Measurements from ENCODE around the gene TUBA4A. TPM values are rescaled to one million over a fixed set of nuclear protein-coding genes. Genes with fewer than 3 reads are reported as not detected.

TUBA4A gene
- total RNA-seq, 6 experiments from 2014 or later = 14.9 to 114 (median 35.6) TPM

GRCh38 chr2:219298759-219299371 lies 45.1 kb upstream of the TUBA4A start:
- 2% methylated on average over 9 of the region's 15 CpGs for WGBS (ENCODE audit: insufficient coverage, low coverage, low lambda C conversion rate, missing lambda C conversion rate)
- no peak overlapping the region for H3K27ac ChIP-seq
- intact Hi-C loops (cut with DNase I) = loop anchor here in 1 of 2 donors (5.0 to 10.0 kb wide), 3 partner anchors 74 to 274 kb away; partner anchors contain the start of genes ANKZF1, ATG9A and NHEJ1
- H3K27me3 ChIP-seq = no peaks in the 10 kb centered on the region
- no peaks in the 10 kb centered on the region for H3K36me3 ChIP-seq
- peak; percentile 79 to 84 (median 83) for ATAC-seq
- TF ChIP-seq CTCF (IDR thresholded peaks at IDR 0.05) = peak; percentile 96 to 100 (median 100)
- no peak for TF ChIP-seq POLR2A (IDR thresholded peaks at IDR 0.05)
- H3K4me1 ChIP-seq = peaks cover 0 to 2% (median 0%) of the 10 kb centered on the region in 4 donors
- DNase-seq = peak; percentile 85 to 88 (median 87)
- no peak overlapping the region for H3K4me3 ChIP-seq
- no peaks in the 10 kb centered on the region for H3K9me3 ChIP-seq

DNA sequence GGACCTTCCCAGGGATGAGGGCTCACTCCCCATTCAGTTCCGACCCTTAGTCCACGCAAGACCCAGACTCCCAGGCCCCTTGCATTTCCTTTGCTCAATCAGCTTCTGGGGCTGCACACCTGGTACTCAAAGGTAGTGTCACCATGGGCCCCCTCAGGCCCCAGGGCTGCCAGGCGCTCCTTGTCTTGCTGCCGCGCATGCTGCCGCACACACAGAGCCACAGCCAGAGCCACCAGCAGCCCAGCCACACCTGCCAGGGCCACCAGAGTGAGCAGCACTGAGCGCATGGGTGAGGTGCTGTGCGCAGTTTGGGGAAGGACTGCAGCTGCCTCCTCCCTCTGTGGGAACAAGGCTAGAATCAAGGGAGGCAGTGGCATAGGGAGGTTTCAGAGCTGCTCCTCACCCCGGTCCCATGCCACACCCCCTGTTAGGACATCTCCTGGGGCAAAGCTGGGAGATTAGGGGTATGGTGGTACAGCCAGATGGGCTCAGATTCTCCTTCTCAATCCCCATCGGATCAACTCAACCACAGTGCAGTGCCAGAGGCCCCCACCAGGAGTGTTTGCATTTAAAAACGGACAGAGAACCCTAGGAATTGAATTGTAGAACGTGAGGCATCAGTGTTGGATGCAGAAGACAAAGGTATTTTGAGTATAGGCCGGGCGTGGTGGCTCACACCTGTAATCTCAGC lies 44.2 kb upstream of the TUBA4A start:
- Histone ChIP-seq H3K4me3 (no peak overlapping the region), H3K9me3 (no peaks in the 10 kb centered on the region), H3K27me3 (no peaks in the 10 kb centered on the region), H3K36me3 (no peaks in the 10 kb centered on the region), H3K27ac (no peak overlapping the region), H3K4me1 (peaks cover 0 to 2% (median 0%) of the 10 kb centered on the region in 4 donors)
- TF ChIP-seq POLR2A (IDR thresholded peaks at IDR 0.05) (no peak), CTCF (IDR thresholded peaks at IDR 0.05) (no peak)
- no peak for DNase-seq
- intact Hi-C loops (cut with DNase I) = loop anchor here in 1 of 2 donors (5.0 to 10.0 kb wide), 3 partner anchors 73 to 273 kb away; partner anchors contain the start of genes ANKZF1, ATG9A and NHEJ1
- ATAC-seq = no peak
- WGBS (ENCODE audit: insufficient coverage, low coverage, low lambda C conversion rate, missing lambda C conversion rate) = 78% methylated on average over 9 of the region's 14 CpGs

GRCh38 chr2:219296631-219297391 lies 43.1 kb upstream of the TUBA4A start:
- intact Hi-C loops (cut with DNase I) = loop anchor here in 1 of 2 donors (5.0 to 10.0 kb wide), 3 partner anchors 72 to 272 kb away; partner anchors contain the start of genes ANKZF1, ATG9A and NHEJ1
- TF ChIP-seq CTCF (IDR thresholded peaks at IDR 0.05) = no peak
- no peak for TF ChIP-seq POLR2A (IDR thresholded peaks at IDR 0.05)
- DNase-seq (peak in 1 of 3 donors; percentile 49), ATAC-seq (no peak)
- Histone ChIP-seq H3K36me3 (no peaks in the 10 kb centered on the region), H3K27me3 (no peaks in the 10 kb centered on the region), H3K4me3 (no peak overlapping the region), H3K4me1 (peaks cover 0 to 2% (median 0%) of the 10 kb centered on the region in 4 donors), H3K9me3 (no peaks in the 10 kb centered on the region), H3K27ac (no peak overlapping the region)
- WGBS (ENCODE audit: insufficient coverage, low coverage, low lambda C conversion rate, missing lambda C conversion rate) = 70% methylated on average over 2 of the region's 25 CpGs

DNA sequence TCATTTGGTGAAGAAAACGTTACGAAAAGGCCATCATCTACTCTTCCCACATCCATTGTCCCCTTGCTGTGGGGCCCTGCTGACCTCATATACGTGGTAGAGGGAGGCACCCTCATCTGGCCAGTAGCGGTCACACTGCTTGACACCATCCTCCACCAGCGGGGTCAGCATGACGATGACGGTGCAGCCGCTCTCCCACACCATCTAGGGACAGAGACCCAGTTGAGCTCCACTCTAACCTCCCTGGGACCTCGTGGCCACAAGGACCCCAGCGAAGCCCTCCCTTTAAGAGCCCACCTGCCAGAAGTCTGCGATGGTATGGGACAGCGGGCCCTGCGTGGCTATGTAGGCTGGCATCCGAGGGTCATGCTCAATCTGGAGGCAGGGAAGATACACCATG lies 42.4 kb upstream of the TUBA4A start:
- peaks cover 0 to 2% (median 0%) of the 10 kb centered on the region in 4 donors for H3K4me1 ChIP-seq
- intact Hi-C loops (cut with DNase I) = loop anchor here in 1 of 2 donors (5.0 to 10.0 kb wide), 3 partner anchors 71 to 271 kb away; partner anchors contain the start of genes ANKZF1, ATG9A and NHEJ1
- ATAC-seq = no peak
- DNase-seq = no peak
- no peaks in the 10 kb centered on the region for H3K9me3 ChIP-seq
- H3K36me3 ChIP-seq = no peaks in the 10 kb centered on the region
- 87% methylated on average over 10 of the region's 14 CpGs for WGBS (ENCODE audit: insufficient coverage, low coverage, low lambda C conversion rate, missing lambda C conversion rate)
- no peak overlapping the region for H3K4me3 ChIP-seq
- H3K27ac ChIP-seq = no peak overlapping the region
- no peak for TF ChIP-seq CTCF (IDR thresholded peaks at IDR 0.05)
- no peak for TF ChIP-seq POLR2A (IDR thresholded peaks at IDR 0.05)
- H3K27me3 ChIP-seq = no peaks in the 10 kb centered on the region
